ENCODE data around the gene IPO9.

The IPO9 gene

GRCh38 chr1:201806801-201807200 lies 22.2 kb upstream of the IPO9 start:
- H3K4me3 ChIP-seq (ENCODE audit: control insufficient read depth, low read depth, low read length) = no peak overlapping the region
- DNase-seq (ENCODE audit: low read depth) = no peak
- no peak for TF ChIP-seq CTCF (IDR thresholded peaks at IDR 0.05; ENCODE audit: control insufficient read depth, insufficient read depth, low read depth, low read length, missing control alignments)

GRCh38 chr1:201807958-201808632 lies 20.9 kb upstream of the IPO9 start:
- H3K4me3 ChIP-seq (ENCODE audit: control insufficient read depth, low read depth, low read length) = no peak overlapping the region
- DNase-seq (ENCODE audit: low read depth) = no peak
- TF ChIP-seq CTCF (IDR thresholded peaks at IDR 0.05; ENCODE audit: control insufficient read depth, insufficient read depth, low read depth, low read length, missing control alignments) = no peak

- TF ChIP-seq CTCF (IDR thresholded peaks at IDR 0.05; ENCODE audit: control insufficient read depth, insufficient read depth, low read depth, low read length, missing control alignments) = no peak
- H3K4me3 ChIP-seq (ENCODE audit: control insufficient read depth, low read depth, low read length) = no peak overlapping the region
Measured at GRCh38 chr1:201808633-201808990, 20.3 kb upstream of the IPO9 start.

GRCh38 chr1:201809876-201810275 lies 19.1 kb upstream of the IPO9 start:
- TF ChIP-seq CTCF (IDR thresholded peaks at IDR 0.05; ENCODE audit: control insufficient read depth, insufficient read depth, low read depth, low read length, missing control alignments) = no peak
- H3K4me3 ChIP-seq (ENCODE audit: control insufficient read depth, low read depth, low read length) = no peak overlapping the region
- DNase-seq (ENCODE audit: low read depth) = no peak

More at GRCh38 chr1:201808633-201808990, 20.3 kb upstream of the IPO9 start:
- DNase-seq (ENCODE audit: low read depth) = no peak

GRCh38 chr1:201810466-201811216 lies 18.3 kb upstream of the IPO9 start:
- no peak for DNase-seq (ENCODE audit: low read depth)
- TF ChIP-seq CTCF (IDR thresholded peaks at IDR 0.05; ENCODE audit: control insufficient read depth, insufficient read depth, low read depth, low read length, missing control alignments) = no peak
- no peak overlapping the region for H3K4me3 ChIP-seq (ENCODE audit: control insufficient read depth, low read depth, low read length)

- DNase-seq (ENCODE audit: low read depth) = no peak
- no peak for TF ChIP-seq CTCF (IDR thresholded peaks at IDR 0.05; ENCODE audit: control insufficient read depth, insufficient read depth, low read depth, low read length, missing control alignments)
Measured at GRCh38 chr1:201813226-201813625, 15.7 kb upstream of the IPO9 start.

More at GRCh38 chr1:201813226-201813625, 15.7 kb upstream of the IPO9 start:
- no peak overlapping the region for H3K4me3 ChIP-seq (ENCODE audit: control insufficient read depth, low read depth, low read length)

Measured in AG09309 (cell line).